Pancreas (tissue), 10 donors: ENCODE data around the gene UVRAG. TPM values are rescaled to one million over a fixed set of nuclear protein-coding genes. Genes with fewer than 3 reads are reported as not detected.

Experiments
- ATAC-seq, 4 donors: fragments of 200-7000 bp; cut with Tn5 transposase; one replicate each; pipeline versions ENCODE4 v1.8.0 to v1.9.1; 2020; ENCODE audit warnings: mild to moderate bottlenecking in 4 of 4, moderate library complexity in 4 of 4
- DNase-seq, 6 donors: peaks; one replicate each; pipeline ENCODE4 v3.0.0-alpha.2; 2020
- FAIRE-seq: peaks from 2 replicates; lab custom pipeline; 2012; peaks lifted over from hg19 to GRCh38; lab: Jason Lieb, UNC
- H3K27ac ChIP-seq, 4 donors: fragments of 200-600 bp; sonication (generic); 1 replicate in 3 of 4; 2 replicates in 1 of 4; pipeline versions ENCODE4 v1.5.0 to v1.8.0; 2020
- H3K27me3 ChIP-seq, 4 donors: fragments of 200-600 bp; one replicate each; pipeline ENCODE4 v1.8.0; 2021
- H3K36me3 ChIP-seq, 3 donors: fragments of 200-600 bp; sonication (generic) in 1 of 3; one replicate each; pipeline versions ENCODE4 v1.5.0 to v1.8.0; 2020 to 2021
- H3K4me1 ChIP-seq, 3 donors: fragments of 200-600 bp; one replicate each; pipeline ENCODE4 v1.8.0; 2021
- H3K4me3 ChIP-seq, 4 donors: fragments of 200-600 bp; sonication (generic) in 2 of 4; one replicate each; pipeline versions ENCODE4 v1.5.0 to v1.8.0; 2020 to 2021
- H3K9me3 ChIP-seq, 4 donors: fragments of 200-600 bp; one replicate each; pipeline ENCODE4 v1.8.0; 2021
- WGBS, 2 donors: extraction: QIAGEN DNeasy Blood & Tissue Kit; methylation state at CpG; one replicate each; pipeline ENCODE4 v1.1.7; 2013; 5-methylcytosine and 5-hydroxymethylcytosine counted together
- intact Hi-C, 3 donors: fragments of 100-400 bp; cut with DNase I; formaldehyde crosslinking; loops; one replicate each; pipeline versions ENCODE4 v1.11.1 to v1.14.2; 2022
- polyA plus RNA-seq, 2 donors: library from polyadenylated mRNA; stranded (reverse); fragments of 200-250 nt; gene quantifications; one replicate each; pipeline ENCODE4 v1.2.3, GENCODE V29; 2013
- total RNA-seq, 6 donors: library from RNA; stranded (reverse); fragmentation: NEBNext Ultra II Directional in 4 of 6; extraction: Animal tissue kit (Norgen Biotek cat#: 25700) in 4 of 6; gene quantifications; one replicate each; pipeline versions ENCODE4 v1.2.1 to v1.2.4, GENCODE V29; 2021 to 2023
- TF ChIP-seq, protein P1 (sequence below), 4 donors: fragments of 200-600 bp; sonication (generic) in 3 of 4; IDR thresholded peaks; one replicate each; pipeline versions ENCODE4 v1.5.0 to v1.8.0; 2021; ENCODE audit warnings: antibody characterized with exemption in 4 of 4
- donor health status: healthy with polysubstance abuse.
- donor health status: DM: no; HTN: no; CAD: no; lungs with moderate emphysema.
- donor health status: DM: no; HTN: no; CAD: no.
- donor health status: control.
- donor health status: control.
- donor health status: Bipolar disorder and iron deficiency.
- donor health status: DM: yes; HTN: yes; CAD: no.
- donor health status: DM: no; HTN: no; CAD: no.
- donor health status: DM: no; HTN: no; CAD: no.
- donor health status: DM: yes; HTN: yes; CAD: no.

The UVRAG gene
- total RNA-seq, result 10 to 100 TPM in 2 of 6 donors, 1 to 10 TPM in 4; 5.1 to 17.2 (median 8.6) TPM
- 1 to 10 TPM; 3.3 to 5.7 TPM for polyA plus RNA-seq

DNA sequence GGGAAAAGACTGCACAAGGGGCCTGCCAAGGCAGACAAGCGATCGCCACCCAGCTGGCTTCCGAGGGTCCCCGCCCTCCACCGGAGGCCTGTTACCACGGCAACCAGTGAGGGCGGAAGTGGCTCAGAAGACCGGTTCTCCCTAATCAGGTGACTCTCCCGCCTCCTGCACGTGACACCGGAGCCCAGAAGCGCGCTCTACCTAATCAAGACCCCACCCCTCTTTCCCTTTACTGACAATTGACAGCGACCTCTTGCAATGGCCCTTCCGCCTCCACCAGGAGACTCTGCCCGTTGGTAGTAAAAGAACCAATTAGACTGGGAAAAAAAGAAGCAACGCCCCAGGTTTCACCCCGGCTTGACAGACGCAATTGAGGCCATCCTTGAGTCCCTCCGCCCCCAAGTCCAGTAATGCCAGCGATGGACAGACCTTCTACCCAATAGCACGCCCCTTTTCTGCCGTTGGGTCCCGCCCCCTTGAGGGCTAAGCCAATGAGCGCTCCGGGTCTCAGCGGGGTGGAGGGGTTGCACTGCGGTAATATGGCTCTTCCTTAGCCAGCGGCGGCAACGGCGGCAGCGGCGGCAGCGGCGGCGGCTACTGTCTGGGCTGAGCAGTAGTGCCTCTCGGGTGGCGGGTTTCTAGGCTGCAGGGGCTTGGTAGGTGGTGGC is at the start of gene UVRAG:
UVRAG (plus strand) TSS at position 534 of the 668 bp plus-strand sequence. CDS start 198 bp downstream, outside the sequence.
- intact Hi-C loops, result no loop called here
- peak; percentile 91 for FAIRE-seq
- TF ChIP-seq, protein P1, sequence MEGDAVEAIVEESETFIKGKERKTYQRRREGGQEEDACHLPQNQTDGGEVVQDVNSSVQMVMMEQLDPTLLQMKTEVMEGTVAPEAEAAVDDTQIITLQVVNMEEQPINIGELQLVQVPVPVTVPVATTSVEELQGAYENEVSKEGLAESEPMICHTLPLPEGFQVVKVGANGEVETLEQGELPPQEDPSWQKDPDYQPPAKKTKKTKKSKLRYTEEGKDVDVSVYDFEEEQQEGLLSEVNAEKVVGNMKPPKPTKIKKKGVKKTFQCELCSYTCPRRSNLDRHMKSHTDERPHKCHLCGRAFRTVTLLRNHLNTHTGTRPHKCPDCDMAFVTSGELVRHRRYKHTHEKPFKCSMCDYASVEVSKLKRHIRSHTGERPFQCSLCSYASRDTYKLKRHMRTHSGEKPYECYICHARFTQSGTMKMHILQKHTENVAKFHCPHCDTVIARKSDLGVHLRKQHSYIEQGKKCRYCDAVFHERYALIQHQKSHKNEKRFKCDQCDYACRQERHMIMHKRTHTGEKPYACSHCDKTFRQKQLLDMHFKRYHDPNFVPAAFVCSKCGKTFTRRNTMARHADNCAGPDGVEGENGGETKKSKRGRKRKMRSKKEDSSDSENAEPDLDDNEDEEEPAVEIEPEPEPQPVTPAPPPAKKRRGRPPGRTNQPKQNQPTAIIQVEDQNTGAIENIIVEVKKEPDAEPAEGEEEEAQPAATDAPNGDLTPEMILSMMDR (IDR thresholded peaks at IDR 0.05), result peak in 1 of 4 donors; percentile 24
- no peaks in the 10 kb centered on the region for H3K9me3 ChIP-seq
- H3K27me3 ChIP-seq, result no peaks in the 10 kb centered on the region
- ATAC-seq, result peak; percentile 93 to 97 (median 94)
- peaks cover 0 to 19% (median 0%) of the 10 kb centered on the region in 3 donors for H3K4me1 ChIP-seq
- H3K36me3 ChIP-seq, result no peaks in the 10 kb centered on the region
- peak within 1 kb of the TSS; percentile 59 to 93 (median 91) for H3K4me3 ChIP-seq
- DNase-seq, result peak; percentile 93 to 99 (median 98)
- peak within 1 kb of the TSS; percentile 65 to 93 (median 88) for H3K27ac ChIP-seq
- WGBS, 2 donors, result 0 to 1% methylated on average over 30 to 39 of the region's 39 CpGs

DNA sequence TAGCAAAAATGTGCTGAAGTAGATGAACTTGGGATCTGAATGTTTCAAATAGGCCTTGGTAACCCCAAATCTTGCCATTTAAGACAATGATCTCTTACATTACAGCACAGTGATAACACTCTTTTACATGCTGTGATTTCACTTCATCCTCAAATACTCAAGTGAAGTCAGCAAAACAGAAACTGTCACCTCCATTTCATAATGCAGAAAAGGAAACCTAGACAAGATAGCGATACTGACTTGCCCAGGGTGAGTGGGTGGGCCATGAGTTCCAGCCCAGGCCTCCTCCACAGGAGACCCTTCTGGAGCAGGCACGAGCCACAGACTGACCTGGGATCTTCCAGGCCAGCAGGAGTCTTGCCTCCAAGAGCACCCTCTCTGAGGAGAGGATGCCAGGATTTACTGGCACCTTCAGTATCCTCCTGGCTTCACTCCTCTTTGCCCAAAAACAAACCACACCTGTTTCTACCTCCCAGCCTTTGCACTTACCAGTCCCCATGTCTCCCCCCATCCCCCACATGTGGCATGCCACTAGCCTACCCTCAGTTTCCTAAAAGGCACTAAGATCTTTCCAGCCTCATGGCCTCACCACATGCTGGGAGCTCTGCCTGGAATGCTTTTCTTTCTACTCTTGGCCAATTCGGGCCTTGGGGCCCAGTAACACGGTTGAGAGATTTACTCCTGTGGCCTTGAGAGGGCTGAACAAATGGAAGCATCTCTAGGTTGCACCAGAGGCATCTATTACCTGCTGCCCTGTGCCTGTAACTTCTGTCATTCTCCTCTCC is 48.4 kb upstream of the UVRAG start:
- intact Hi-C loops, result no loop called here
- Histone ChIP-seq H3K27me3 (no peaks in the 10 kb centered on the region), H3K36me3 (no peaks in the 10 kb centered on the region), H3K4me3 (no peak overlapping the region), H3K4me1 (peaks cover 0 to 12% (median 0%) of the 10 kb centered on the region in 3 donors), H3K9me3 (no peaks in the 10 kb centered on the region), H3K27ac (no peak overlapping the region)
- ATAC-seq (no peak), FAIRE-seq (no peak), DNase-seq (peak in 2 of 6 donors; percentile 6 to 25)
- TF ChIP-seq, protein P1 (IDR thresholded peaks at IDR 0.05), result no peak
- 53 to 72% methylated on average over 4 of the region's 4 CpGs for WGBS, 2 donors

DNA sequence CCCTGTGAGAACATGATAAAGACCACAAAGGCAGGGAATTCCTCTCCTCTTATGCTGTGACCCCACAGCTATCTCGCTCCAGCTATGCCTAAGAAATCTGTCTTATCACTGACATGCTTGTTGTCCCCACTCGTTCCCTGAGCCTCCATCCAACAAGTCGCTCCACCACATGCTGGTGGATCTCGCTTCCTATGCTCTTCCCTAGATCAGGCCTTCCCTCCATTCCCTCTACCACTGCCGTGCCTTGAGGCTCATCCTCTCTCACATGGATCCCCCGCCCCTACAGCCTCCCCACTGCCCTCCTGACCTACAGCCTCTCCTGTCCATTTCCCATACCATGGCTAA is 47.8 kb upstream of the UVRAG start:
- Histone ChIP-seq H3K4me1 (peaks cover 0 to 12% (median 0%) of the 10 kb centered on the region in 3 donors), H3K9me3 (no peaks in the 10 kb centered on the region), H3K27me3 (no peaks in the 10 kb centered on the region), H3K4me3 (no peak overlapping the region), H3K36me3 (no peaks in the 10 kb centered on the region), H3K27ac (no peak overlapping the region)
- no peak for DNase-seq
- TF ChIP-seq, protein P1 (IDR thresholded peaks at IDR 0.05), result no peak
- no peak for ATAC-seq
- WGBS, 2 donors, result 87 to 94% methylated on average over 6 of the region's 6 CpGs
- intact Hi-C loops, result no loop called here
- FAIRE-seq, result no peak

DNA sequence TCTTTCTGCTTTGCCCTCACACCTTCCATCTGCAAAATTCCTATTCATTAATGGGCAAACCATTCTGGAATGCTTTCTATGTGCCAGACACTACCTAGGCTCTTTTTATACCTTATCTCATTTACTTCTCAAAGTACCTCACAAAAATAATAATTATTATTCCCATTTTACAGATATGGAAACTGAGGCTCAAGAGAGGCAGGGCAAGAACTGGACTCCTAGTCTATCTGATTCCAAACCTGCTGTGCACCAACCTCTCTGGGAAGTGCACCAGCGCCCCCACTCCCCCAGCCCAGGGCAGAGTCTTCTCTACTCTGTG is 47.3 kb upstream of the UVRAG start:
- Histone ChIP-seq H3K27me3 (no peaks in the 10 kb centered on the region), H3K4me3 (peak overlapping the region in 1 of 4 donors; percentile 60), H3K27ac (no peak overlapping the region), H3K4me1 (peaks cover 0 to 12% (median 0%) of the 10 kb centered on the region in 3 donors), H3K36me3 (no peaks in the 10 kb centered on the region), H3K9me3 (no peaks in the 10 kb centered on the region)
- intact Hi-C loops, result no loop called here
- TF ChIP-seq, protein P1 (IDR thresholded peaks at IDR 0.05), result no peak
- 27 to 29% methylated on average over 1 of the region's 1 CpG for WGBS, 2 donors
- no peak for DNase-seq
- FAIRE-seq, result no peak
- no peak for ATAC-seq
